Calu3 (cell line): ENCODE results near the gene FBXL19. TPM values are rescaled to one million over a fixed set of nuclear protein-coding genes. Genes with fewer than 3 reads are reported as not detected.

Experiments used
- BruUV-seq: library from RNA; stranded (reverse); fragments of 400-500 nt; replicated peaks from 2 replicates; lab custom pipeline; 2021; lab: Mats Ljungman, UMichigan
- CTCF ChIA-PET: fragments of 300-600 bp; sonication (Branson Sonifier 250); formaldehyde crosslinking; loops from one replicate; lab custom pipeline; 2022; ENCODE audit warnings: antibody characterized with exemption; lab: Charles Lee
- DNase-seq: peaks from one replicate; pipeline ENCODE4 v3.0.0; 2022
- H3K27ac Mint-ChIP-seq: one replicate; pipeline ENCODE4 v1.8.0; 2022; ENCODE audit warnings: mixed read lengths; ENCODE audit not compliant: unreplicated experiment
- H3K27me3 Mint-ChIP-seq: one replicate; pipeline ENCODE4 v1.8.0; 2022; ENCODE audit warnings: mixed read lengths; ENCODE audit not compliant: unreplicated experiment
- H3K36me3 Mint-ChIP-seq: one replicate; pipeline ENCODE4 v1.8.0; 2022; ENCODE audit warnings: mild to moderate bottlenecking, moderate library complexity, mixed read lengths; ENCODE audit not compliant: insufficient read depth, unreplicated experiment
- H3K4me1 Mint-ChIP-seq: one replicate; pipeline ENCODE4 v1.8.0; 2022; ENCODE audit warnings: mild to moderate bottlenecking, low read depth, mixed read lengths; ENCODE audit not compliant: unreplicated experiment
- H3K4me3 Mint-ChIP-seq: one replicate; pipeline ENCODE4 v1.8.0; 2022; ENCODE audit warnings: mild to moderate bottlenecking, low read depth, moderate library complexity, mixed read lengths; ENCODE audit not compliant: unreplicated experiment
- H3K9me3 Mint-ChIP-seq: one replicate; pipeline ENCODE4 v1.8.0; 2022; ENCODE audit warnings: low read depth, mixed read lengths; ENCODE audit not compliant: unreplicated experiment
- intact Hi-C: fragments of 100-400 bp; cut with micrococcal nuclease; formaldehyde crosslinking; loops from one replicate; pipeline ENCODE4 v1.10.0; 2022; ENCODE audit not compliant: unreplicated experiment
- total RNA-seq: library from RNA; stranded (reverse); gene quantifications from 2 replicates; pipeline ENCODE4 v1.2.3, GENCODE V29; 2022
- TF ChIP-seq, protein P1 (sequence below): fragments of 200-600 bp; IDR thresholded peaks from one replicate; pipeline ENCODE4 v1.8.0; 2022; ENCODE audit warnings: antibody characterized with exemption; ENCODE audit not compliant: unreplicated experiment

Gene FBXL19
- total RNA-seq, 1 experiment from 2014 or later = 43.2 TPM

DNA sequence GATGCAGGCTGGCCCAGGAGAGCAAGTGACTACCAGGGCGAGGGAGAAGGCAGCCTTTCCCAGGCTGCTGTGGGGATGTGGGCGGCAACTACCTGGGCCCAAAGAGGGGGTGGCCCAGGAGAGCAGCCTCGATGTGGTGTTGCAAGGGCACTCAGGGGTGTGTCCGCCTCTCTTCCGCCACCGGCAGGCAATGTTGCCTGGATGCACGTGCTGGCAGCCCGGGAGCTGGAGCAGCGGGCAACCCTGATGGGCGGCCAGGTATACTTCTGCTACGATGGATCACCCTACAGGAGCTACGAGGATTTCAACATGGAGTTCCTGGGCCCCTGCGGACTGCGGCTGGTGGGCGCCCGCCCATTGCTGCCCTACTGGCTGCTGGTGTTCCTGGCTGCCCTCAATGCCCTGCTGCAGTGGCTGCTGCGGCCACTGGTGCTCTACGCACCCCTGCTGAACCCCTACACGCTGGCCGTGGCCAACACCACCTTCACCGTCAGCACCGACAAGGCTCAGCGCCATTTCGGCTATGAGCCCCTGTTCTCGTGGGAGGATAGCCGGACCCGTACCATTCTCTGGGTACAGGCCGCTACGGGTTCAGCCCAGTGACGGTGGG lies 64.3 kb downstream of the FBXL19 start:
- no peak for DNase-seq
- no peak overlapping the region for H3K27ac Mint-ChIP-seq
- no TSS peak for BruUV-seq
- H3K4me1 Mint-ChIP-seq = no peaks in the 10 kb centered on the region
- H3K27me3 Mint-ChIP-seq = no peaks in the 10 kb centered on the region
- peaks cover 31% of the 10 kb centered on the region for H3K36me3 Mint-ChIP-seq
- TF ChIP-seq, protein P1, sequence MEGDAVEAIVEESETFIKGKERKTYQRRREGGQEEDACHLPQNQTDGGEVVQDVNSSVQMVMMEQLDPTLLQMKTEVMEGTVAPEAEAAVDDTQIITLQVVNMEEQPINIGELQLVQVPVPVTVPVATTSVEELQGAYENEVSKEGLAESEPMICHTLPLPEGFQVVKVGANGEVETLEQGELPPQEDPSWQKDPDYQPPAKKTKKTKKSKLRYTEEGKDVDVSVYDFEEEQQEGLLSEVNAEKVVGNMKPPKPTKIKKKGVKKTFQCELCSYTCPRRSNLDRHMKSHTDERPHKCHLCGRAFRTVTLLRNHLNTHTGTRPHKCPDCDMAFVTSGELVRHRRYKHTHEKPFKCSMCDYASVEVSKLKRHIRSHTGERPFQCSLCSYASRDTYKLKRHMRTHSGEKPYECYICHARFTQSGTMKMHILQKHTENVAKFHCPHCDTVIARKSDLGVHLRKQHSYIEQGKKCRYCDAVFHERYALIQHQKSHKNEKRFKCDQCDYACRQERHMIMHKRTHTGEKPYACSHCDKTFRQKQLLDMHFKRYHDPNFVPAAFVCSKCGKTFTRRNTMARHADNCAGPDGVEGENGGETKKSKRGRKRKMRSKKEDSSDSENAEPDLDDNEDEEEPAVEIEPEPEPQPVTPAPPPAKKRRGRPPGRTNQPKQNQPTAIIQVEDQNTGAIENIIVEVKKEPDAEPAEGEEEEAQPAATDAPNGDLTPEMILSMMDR = no peak
- no peaks in the 10 kb centered on the region for H3K9me3 Mint-ChIP-seq
- intact Hi-C loops = loop anchor here (5.0 to 10.0 kb wide), 5 partner anchors 45 to 397 kb away; partner anchors contain the start of gene STX4
- no peak overlapping the region for H3K4me3 Mint-ChIP-seq
- CTCF ChIA-PET = interaction anchor here (0.6 to 1.1 kb wide), 2 partner anchors 173 to 358 kb away, joined by 3 to 4 read pairs; no protein-coding TSS in a partner anchor

DNA sequence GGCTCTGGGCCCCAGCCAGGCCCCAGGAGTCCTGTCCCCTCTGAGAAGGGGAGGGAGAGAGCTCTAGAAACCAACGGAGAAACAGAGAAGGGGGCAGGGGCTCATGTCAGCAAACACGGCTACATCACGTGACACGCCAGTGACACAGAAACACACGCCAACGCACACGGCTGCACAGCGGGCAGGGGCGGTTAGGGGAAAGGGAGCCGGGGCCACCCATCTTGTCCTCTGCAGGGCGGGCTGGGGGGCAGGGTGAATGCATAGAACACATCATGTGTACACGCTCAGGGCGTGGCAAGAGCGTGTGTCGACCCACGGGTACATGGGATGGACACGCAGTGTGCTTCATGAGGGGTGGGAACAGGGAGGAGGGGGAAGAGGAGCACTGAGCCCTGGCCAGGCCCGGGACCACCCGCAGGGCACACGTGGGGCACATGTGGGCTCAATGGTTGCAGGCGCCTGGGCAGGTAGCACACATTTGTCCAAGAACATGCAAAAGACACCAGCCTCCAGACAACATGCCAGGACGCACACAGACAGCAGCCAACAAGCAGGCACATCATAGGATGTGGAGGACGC lies 66.2 kb downstream of the FBXL19 start:
- H3K27me3 Mint-ChIP-seq = no peaks in the 10 kb centered on the region
- H3K27ac Mint-ChIP-seq = no peak overlapping the region
- CTCF ChIA-PET = no interaction called here
- H3K9me3 Mint-ChIP-seq = no peaks in the 10 kb centered on the region
- no peaks in the 10 kb centered on the region for H3K4me1 Mint-ChIP-seq
- BruUV-seq = no TSS peak
- no peak overlapping the region for H3K4me3 Mint-ChIP-seq
- no peak for DNase-seq
- intact Hi-C loops = loop anchor here (5.0 to 10.0 kb wide), 5 partner anchors 43 to 395 kb away; partner anchors contain the start of gene STX4
- TF ChIP-seq, protein P1 = no peak
- H3K36me3 Mint-ChIP-seq = peaks cover 21% of the 10 kb centered on the region

- Mint-ChIP-seq H3K4me1 (no peaks in the 10 kb centered on the region), H3K4me3 (no peak overlapping the region), H3K27ac (no peak overlapping the region), H3K9me3 (no peaks in the 10 kb centered on the region), H3K27me3 (no peaks in the 10 kb centered on the region), H3K36me3 (peaks cover 15% of the 10 kb centered on the region)
- no TSS peak for BruUV-seq
- TF ChIP-seq, protein P1 = no peak
- CTCF ChIA-PET = no interaction called here
- intact Hi-C loops = no loop called here
- DNase-seq = no peak
Measured at GRCh38 chr16:30990105-30990504, 66.7 kb downstream of the FBXL19 start.

GRCh38 chr16:30991052-30991451 lies 67.7 kb downstream of the FBXL19 start:
- no peak overlapping the region for H3K4me3 Mint-ChIP-seq
- CTCF ChIA-PET = interaction anchor here (0.6 kb wide), 1 partner anchor 170 kb away, joined by 3 read pairs; no protein-coding TSS in a partner anchor

More at GRCh38 chr16:30991052-30991451, 67.7 kb downstream of the FBXL19 start:
- TF ChIP-seq, protein P1 = no peak
- Mint-ChIP-seq H3K36me3 (peaks cover 8% of the 10 kb centered on the region), H3K4me1 (peaks cover 2% of the 10 kb centered on the region), H3K9me3 (no peaks in the 10 kb centered on the region), H3K27me3 (no peaks in the 10 kb centered on the region), H3K27ac (no peak overlapping the region)
- DNase-seq = no peak
- BruUV-seq = no TSS peak
- intact Hi-C loops = no loop called here
